ENCODE data around the gene PTGFRN.
A peak's percentile ranks its signal among the peaks of the same experiment; 100 is the strongest.

PTGFRN gene

DNA sequence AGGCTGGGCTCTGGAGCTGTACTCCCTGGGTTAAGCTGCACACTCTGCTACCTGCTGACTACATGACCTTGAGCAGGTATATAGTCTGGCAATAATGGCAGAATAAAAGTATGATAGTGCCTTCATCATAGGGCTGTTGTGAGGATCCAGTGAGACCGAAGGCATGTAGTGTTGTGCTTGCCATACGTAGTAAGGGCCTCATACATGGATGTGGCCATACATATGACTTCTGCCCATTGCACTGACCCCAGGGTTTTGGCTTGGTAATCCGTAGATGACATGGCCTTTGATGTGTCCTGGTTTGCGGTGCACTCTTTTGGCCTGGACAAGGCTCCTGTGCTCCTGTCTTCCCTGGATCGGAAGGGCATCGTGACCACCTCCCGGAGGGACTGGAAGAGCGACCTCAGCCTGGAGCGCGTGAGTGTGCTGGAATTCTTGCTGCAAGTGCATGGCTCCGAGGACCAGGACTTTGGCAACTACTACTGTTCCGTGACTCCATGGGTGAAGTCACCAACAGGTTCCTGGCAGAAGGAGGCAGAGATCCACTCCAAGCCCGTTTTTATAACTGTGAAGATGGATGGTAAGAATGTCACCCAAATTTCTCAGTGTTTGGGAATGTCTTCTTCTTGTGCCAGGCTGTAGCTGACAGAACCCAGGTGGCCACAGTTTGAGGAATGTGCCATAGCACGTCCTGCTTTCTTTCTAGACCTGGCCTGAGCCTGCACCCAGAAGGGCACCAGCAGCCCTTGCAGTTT is 74.9 kb downstream of the PTGFRN start:
- peaks cover 27% of the 10 kb centered on the region for H3K36me3 ChIP-seq (ENCODE audit: low read depth)
- TF ChIP-seq, protein P1, sequence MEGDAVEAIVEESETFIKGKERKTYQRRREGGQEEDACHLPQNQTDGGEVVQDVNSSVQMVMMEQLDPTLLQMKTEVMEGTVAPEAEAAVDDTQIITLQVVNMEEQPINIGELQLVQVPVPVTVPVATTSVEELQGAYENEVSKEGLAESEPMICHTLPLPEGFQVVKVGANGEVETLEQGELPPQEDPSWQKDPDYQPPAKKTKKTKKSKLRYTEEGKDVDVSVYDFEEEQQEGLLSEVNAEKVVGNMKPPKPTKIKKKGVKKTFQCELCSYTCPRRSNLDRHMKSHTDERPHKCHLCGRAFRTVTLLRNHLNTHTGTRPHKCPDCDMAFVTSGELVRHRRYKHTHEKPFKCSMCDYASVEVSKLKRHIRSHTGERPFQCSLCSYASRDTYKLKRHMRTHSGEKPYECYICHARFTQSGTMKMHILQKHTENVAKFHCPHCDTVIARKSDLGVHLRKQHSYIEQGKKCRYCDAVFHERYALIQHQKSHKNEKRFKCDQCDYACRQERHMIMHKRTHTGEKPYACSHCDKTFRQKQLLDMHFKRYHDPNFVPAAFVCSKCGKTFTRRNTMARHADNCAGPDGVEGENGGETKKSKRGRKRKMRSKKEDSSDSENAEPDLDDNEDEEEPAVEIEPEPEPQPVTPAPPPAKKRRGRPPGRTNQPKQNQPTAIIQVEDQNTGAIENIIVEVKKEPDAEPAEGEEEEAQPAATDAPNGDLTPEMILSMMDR (IDR thresholded peaks at IDR 0.05; ENCODE audit: poor library complexity, severe bottlenecking): no peak
- peaks cover 10% of the 10 kb centered on the region for H3K4me1 ChIP-seq (ENCODE audit: insufficient read depth, poor library complexity, severe bottlenecking)
- no peaks in the 10 kb centered on the region for H3K27me3 ChIP-seq (ENCODE audit: insufficient read depth, poor library complexity, severe bottlenecking)
- no peak overlapping the region for H3K4me3 ChIP-seq (ENCODE audit: severe bottlenecking)
- H3K9me3 ChIP-seq (ENCODE audit: severe bottlenecking): no peaks in the 10 kb centered on the region
- DNase-seq (ENCODE audit: low spot score) (no peak), ATAC-seq (ENCODE audit: low read depth) (no peak)
- H3K27ac ChIP-seq (ENCODE audit: poor library complexity, severe bottlenecking): no peak overlapping the region

GRCh38 chr1:116986421-116987255 is 76.9 kb downstream of the PTGFRN start:
- H3K4me3 ChIP-seq (ENCODE audit: severe bottlenecking): no peak overlapping the region
- TF ChIP-seq, protein P1 (IDR thresholded peaks at IDR 0.05; ENCODE audit: poor library complexity, severe bottlenecking): no peak
- no peak overlapping the region for H3K27ac ChIP-seq (ENCODE audit: poor library complexity, severe bottlenecking)
- ATAC-seq (ENCODE audit: low read depth) (no peak), DNase-seq (ENCODE audit: low spot score) (no peak)
- H3K27me3 ChIP-seq (ENCODE audit: insufficient read depth, poor library complexity, severe bottlenecking): no peaks in the 10 kb centered on the region
- peaks cover 27% of the 10 kb centered on the region for H3K4me1 ChIP-seq (ENCODE audit: insufficient read depth, poor library complexity, severe bottlenecking)
- no peaks in the 10 kb centered on the region for H3K9me3 ChIP-seq (ENCODE audit: severe bottlenecking)
- H3K36me3 ChIP-seq (ENCODE audit: low read depth): peaks cover 29% of the 10 kb centered on the region

DNA sequence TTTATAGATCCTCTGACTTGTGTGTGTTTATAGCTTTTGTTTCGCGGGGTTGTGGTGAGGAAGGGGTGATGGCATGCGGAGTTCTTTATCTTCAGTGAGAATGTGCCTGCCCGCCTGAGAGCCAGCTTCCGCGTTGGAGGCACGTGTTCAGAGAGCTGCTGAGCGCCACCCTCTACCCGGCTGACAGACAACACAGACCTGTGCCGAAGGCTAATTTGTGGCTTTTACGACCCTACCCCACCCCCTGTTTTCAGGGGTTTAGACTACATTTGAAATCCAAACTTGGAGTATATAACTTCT is 77.5 kb downstream of the PTGFRN start:
- Histone ChIP-seq H3K27me3 (ENCODE audit: insufficient read depth, poor library complexity, severe bottlenecking) (no peaks in the 10 kb centered on the region), H3K27ac (ENCODE audit: poor library complexity, severe bottlenecking) (no peak overlapping the region), H3K36me3 (ENCODE audit: low read depth) (peaks cover 30% of the 10 kb centered on the region), H3K9me3 (ENCODE audit: severe bottlenecking) (no peaks in the 10 kb centered on the region), H3K4me1 (ENCODE audit: insufficient read depth, poor library complexity, severe bottlenecking) (peaks cover 27% of the 10 kb centered on the region), H3K4me3 (ENCODE audit: severe bottlenecking) (no peak overlapping the region)
- TF ChIP-seq, protein P1 (IDR thresholded peaks at IDR 0.05; ENCODE audit: poor library complexity, severe bottlenecking): no peak
- DNase-seq (ENCODE audit: low spot score) (no peak), ATAC-seq (ENCODE audit: low read depth) (no peak)

DNA sequence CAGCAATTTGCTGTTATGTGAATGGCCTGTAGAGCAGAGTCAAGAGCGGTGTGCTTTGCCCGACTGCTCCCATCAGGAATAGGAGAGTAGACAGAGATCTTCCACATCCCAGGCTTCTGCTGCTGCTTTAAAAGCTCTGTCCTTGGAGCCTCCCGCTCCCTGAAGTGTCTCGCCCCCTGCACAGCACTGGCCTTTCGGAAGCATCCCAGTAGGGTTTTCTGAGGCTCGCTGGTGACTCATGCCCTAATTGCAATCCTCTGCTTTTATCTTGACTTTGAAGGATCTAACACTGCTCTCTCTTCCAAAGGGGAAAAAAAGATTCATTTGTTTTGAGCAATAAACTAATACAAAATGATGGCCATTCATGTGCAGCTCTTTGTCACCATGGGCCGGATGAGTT is 78.5 kb downstream of the PTGFRN start:
- H3K27ac ChIP-seq (ENCODE audit: poor library complexity, severe bottlenecking): peak overlapping the region; percentile 75
- peaks cover 32% of the 10 kb centered on the region for H3K36me3 ChIP-seq (ENCODE audit: low read depth)
- ATAC-seq (ENCODE audit: low read depth) (no peak), DNase-seq (ENCODE audit: low spot score) (no peak)
- TF ChIP-seq, protein P1 (IDR thresholded peaks at IDR 0.05; ENCODE audit: poor library complexity, severe bottlenecking): no peak
- H3K9me3 ChIP-seq (ENCODE audit: severe bottlenecking): no peaks in the 10 kb centered on the region
- H3K4me3 ChIP-seq (ENCODE audit: severe bottlenecking): no peak overlapping the region
- H3K27me3 ChIP-seq (ENCODE audit: insufficient read depth, poor library complexity, severe bottlenecking): no peaks in the 10 kb centered on the region
- H3K4me1 ChIP-seq (ENCODE audit: insufficient read depth, poor library complexity, severe bottlenecking): peaks cover 27% of the 10 kb centered on the region

Measured in RWPE2 (cell line).